ENCODE data around the gene ATG16L2.
"Not testable (repeated sequence)": the region's sequence is repeated elsewhere in the genome, so short reads cannot be mapped to it uniquely, and the experiment has no call there.

ATG16L2 gene

DNA sequence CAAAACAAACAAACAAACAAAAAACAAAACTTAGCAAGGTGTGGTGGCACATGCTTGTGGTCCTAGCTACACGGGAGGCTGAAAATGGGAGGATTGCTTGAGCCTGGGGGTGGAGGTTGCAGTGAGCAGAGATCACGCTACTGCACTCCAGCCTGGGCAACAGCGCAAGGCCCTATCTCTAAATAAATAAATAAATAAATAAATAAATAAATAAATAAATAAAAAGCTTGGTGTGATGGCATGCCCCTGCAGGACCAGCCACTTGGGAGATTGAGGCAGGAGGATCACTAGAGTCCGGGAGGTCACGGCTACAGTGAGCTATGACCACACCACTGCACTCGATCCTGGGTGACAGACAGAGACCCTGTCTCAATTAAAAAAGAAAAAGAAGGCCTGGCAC is 11.4 kb upstream of the ATG16L2 start:
- Histone ChIP-seq H3K4me3 (ENCODE audit: low read depth, low read length) (no peak overlapping the region), H2AFZ (no peak overlapping the region), H3K9me3 (ENCODE audit: control insufficient read depth, low read length) (no peaks in the 10 kb centered on the region), H3K36me3 (ENCODE audit: control insufficient read depth, insufficient read depth, low read length) (no peaks in the 10 kb centered on the region), H3K79me2 (no peaks in the 10 kb centered on the region), H3K4me1 (no peaks in the 10 kb centered on the region), H3K27ac (no peak overlapping the region), H3K9ac (no peak overlapping the region), H3K27me3 (ENCODE audit: control insufficient read depth, insufficient read depth, low read length) (no peaks in the 10 kb centered on the region), H3K4me2 (ENCODE audit: low read length) (no peak overlapping the region)
- TF ChIP-seq CTCF (IDR thresholded peaks at IDR 0.05) = no peak

GRCh38 chr11:72805216-72805615 is 9.0 kb upstream of the ATG16L2 start:
- Histone ChIP-seq H2AFZ (no peak overlapping the region), H3K9ac (no peak overlapping the region)
- no peak for TF ChIP-seq CTCF (IDR thresholded peaks at IDR 0.05)

GRCh38 chr11:72806378-72806777 is 7.8 kb upstream of the ATG16L2 start:
- H3K4me2 ChIP-seq (ENCODE audit: low read length); H3K36me3 ChIP-seq (ENCODE audit: control insufficient read depth, insufficient read depth, low read length); H3K27me3 ChIP-seq (ENCODE audit: control insufficient read depth, insufficient read depth, low read length); H3K4me3 ChIP-seq (ENCODE audit: low read depth, low read length); H3K79me2 ChIP-seq; H2AFZ ChIP-seq; H3K27ac ChIP-seq; H3K9ac ChIP-seq; H3K4me1 ChIP-seq; H3K9me3 ChIP-seq (ENCODE audit: control insufficient read depth, low read length): not testable (repeated sequence)

More at GRCh38 chr11:72805216-72805615, 9.0 kb upstream of the ATG16L2 start:
- H3K4me3 ChIP-seq (ENCODE audit: low read depth, low read length) = no peak overlapping the region
- H3K27me3 ChIP-seq (ENCODE audit: control insufficient read depth, insufficient read depth, low read length) = no peaks in the 10 kb centered on the region
- H3K9me3 ChIP-seq (ENCODE audit: control insufficient read depth, low read length) = no peaks in the 10 kb centered on the region
- no peaks in the 10 kb centered on the region for H3K4me1 ChIP-seq
- H3K27ac ChIP-seq = no peak overlapping the region
- H3K4me2 ChIP-seq (ENCODE audit: low read length) = no peak overlapping the region
- no peaks in the 10 kb centered on the region for H3K36me3 ChIP-seq (ENCODE audit: control insufficient read depth, insufficient read depth, low read length)
- H3K79me2 ChIP-seq = no peaks in the 10 kb centered on the region

DNA sequence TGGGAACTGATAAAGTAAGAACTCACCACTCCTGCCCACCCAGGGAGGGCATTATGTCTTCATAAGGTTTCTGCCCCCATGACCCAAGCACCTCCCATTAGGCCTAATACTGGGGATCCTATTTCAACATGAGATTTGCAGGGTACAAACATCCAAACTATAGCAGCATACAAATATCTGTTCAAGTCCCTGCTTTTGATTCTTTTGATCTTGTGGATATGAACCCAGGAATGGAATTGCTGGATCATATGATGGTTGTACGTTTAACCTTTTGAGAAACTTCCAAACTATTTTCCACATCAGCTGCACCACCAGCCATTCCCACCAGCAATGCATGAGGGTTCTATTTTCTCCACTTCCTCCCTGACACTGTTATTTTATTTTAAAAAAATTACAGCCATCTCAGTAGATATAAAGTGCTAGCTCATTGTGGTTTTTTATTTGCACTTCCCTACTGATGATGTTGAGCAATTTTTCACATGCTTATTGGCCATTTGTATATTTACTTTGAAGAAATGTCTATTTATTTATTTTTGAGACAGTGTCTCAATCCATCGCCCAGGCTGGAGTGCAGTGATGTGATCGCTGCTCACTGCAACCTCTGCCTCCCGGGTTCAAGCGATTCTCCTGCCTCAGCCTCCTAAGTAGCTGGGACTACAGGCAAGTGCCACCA is 7.1 kb upstream of the ATG16L2 start:
- H3K27me3 ChIP-seq (ENCODE audit: control insufficient read depth, insufficient read depth, low read length) = no peaks in the 10 kb centered on the region

GRCh38 chr11:72807792-72808191 is 6.4 kb upstream of the ATG16L2 start:
- no peak overlapping the region for H3K4me2 ChIP-seq (ENCODE audit: low read length)
- H3K4me1 ChIP-seq = peaks cover 3% of the 10 kb centered on the region
- no peaks in the 10 kb centered on the region for H3K79me2 ChIP-seq
- TF ChIP-seq CTCF (IDR thresholded peaks at IDR 0.05) = no peak
- no peaks in the 10 kb centered on the region for H3K36me3 ChIP-seq (ENCODE audit: control insufficient read depth, insufficient read depth, low read length)
- no peak overlapping the region for H3K4me3 ChIP-seq (ENCODE audit: low read depth, low read length)
- H3K27ac ChIP-seq = no peak overlapping the region
- H2AFZ ChIP-seq = no peak overlapping the region
- no peaks in the 10 kb centered on the region for H3K27me3 ChIP-seq (ENCODE audit: control insufficient read depth, insufficient read depth, low read length)
- H3K9me3 ChIP-seq (ENCODE audit: control insufficient read depth, low read length) = no peaks in the 10 kb centered on the region
- no peak overlapping the region for H3K9ac ChIP-seq

More for the DNA sequence above, 7.1 kb upstream of the ATG16L2 start:
- Histone ChIP-seq H3K9me3 (ENCODE audit: control insufficient read depth, low read length) (no peaks in the 10 kb centered on the region), H3K4me2 (ENCODE audit: low read length) (no peak overlapping the region), H3K4me3 (ENCODE audit: low read depth, low read length) (no peak overlapping the region), H3K9ac (no peak overlapping the region), H3K27ac (no peak overlapping the region), H2AFZ (no peak overlapping the region), H3K4me1 (no peaks in the 10 kb centered on the region), H3K36me3 (ENCODE audit: control insufficient read depth, insufficient read depth, low read length) (no peaks in the 10 kb centered on the region), H3K79me2 (no peaks in the 10 kb centered on the region)
- no peak for TF ChIP-seq CTCF (IDR thresholded peaks at IDR 0.05)
